Measurements from ENCODE around the gene THRAP3.

- TF ChIP-seq, protein P1, sequence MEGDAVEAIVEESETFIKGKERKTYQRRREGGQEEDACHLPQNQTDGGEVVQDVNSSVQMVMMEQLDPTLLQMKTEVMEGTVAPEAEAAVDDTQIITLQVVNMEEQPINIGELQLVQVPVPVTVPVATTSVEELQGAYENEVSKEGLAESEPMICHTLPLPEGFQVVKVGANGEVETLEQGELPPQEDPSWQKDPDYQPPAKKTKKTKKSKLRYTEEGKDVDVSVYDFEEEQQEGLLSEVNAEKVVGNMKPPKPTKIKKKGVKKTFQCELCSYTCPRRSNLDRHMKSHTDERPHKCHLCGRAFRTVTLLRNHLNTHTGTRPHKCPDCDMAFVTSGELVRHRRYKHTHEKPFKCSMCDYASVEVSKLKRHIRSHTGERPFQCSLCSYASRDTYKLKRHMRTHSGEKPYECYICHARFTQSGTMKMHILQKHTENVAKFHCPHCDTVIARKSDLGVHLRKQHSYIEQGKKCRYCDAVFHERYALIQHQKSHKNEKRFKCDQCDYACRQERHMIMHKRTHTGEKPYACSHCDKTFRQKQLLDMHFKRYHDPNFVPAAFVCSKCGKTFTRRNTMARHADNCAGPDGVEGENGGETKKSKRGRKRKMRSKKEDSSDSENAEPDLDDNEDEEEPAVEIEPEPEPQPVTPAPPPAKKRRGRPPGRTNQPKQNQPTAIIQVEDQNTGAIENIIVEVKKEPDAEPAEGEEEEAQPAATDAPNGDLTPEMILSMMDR (IDR thresholded peaks at IDR 0.05; ENCODE audit: borderline replicate concordance, extremely low read depth, low read length, poor library complexity, severe bottlenecking), result no peak
- no peak for TF ChIP-seq EZH2 (IDR thresholded peaks at IDR 0.05; ENCODE audit: borderline replicate concordance, low read depth, low read length, severe bottlenecking)
These were observed 24.1 kb downstream of the THRAP3 start for GRCh38 chr1:36248250-36248894.
